K562 (cell line): ENCODE data around the gene DCAF8.

Experiments used
- BHLHE40 ChIP-seq: IDR thresholded peaks from 2 replicates; pipeline ENCODE4 v1.6.1; 2011; ENCODE audit warnings: low read length, improper control_type of control experiment
- FOXM1 ChIP-seq, 2 experiments: fragments of 450-650 bp in 1 of 2; sonication (generic) in 1 of 2; formaldehyde crosslinking in 1 of 2; IDR thresholded peaks; 2 replicates each; pipeline versions ENCODE4 v1.6.1 to v1.9.0; 2017 to 2022; ENCODE audit warnings: low read depth in 2 of 2, mild to moderate bottlenecking in 2 of 2, missing genetic modification reagents in 1 of 2, moderate library complexity in 1 of 2
- HDAC6 ChIP-seq: IDR thresholded peaks from 2 replicates; pipeline ENCODE4 v1.6.1; 2012; ENCODE audit warnings: low read depth, mild to moderate bottlenecking, control low read depth, inconsistent platforms, low read length, moderate library complexity
- HIVEP1 ChIP-seq: fragments of 250-450 bp; sonication (Bioruptor Pico); IDR thresholded peaks from 2 replicates; pipeline ENCODE4 v1.4.0; 2020; ENCODE audit warnings: mild to moderate bottlenecking
- HNRNPLL ChIP-seq: fragments of 200-400 bp; formaldehyde crosslinking; IDR thresholded peaks from 2 replicates; pipeline ENCODE4 v1.6.1; 2017; ENCODE audit warnings: low read length, low read depth, mild to moderate bottlenecking; ENCODE audit not compliant: poor library complexity, severe bottlenecking
- JUND ChIP-seq, 2 experiments: IDR thresholded peaks; 2 replicates in 1 of 2; 3 replicates in 1 of 2; pipeline ENCODE4 v1.6.1; 2011; ENCODE audit warnings: borderline replicate concordance in 2 of 2, low read depth in 2 of 2, low read length in 2 of 2, improper control_type of control experiment in 1 of 2, missing biosample characterization in 1 of 2, missing genetic modification characterization in 1 of 2, missing genetic modification reagents in 1 of 2
- TCF7L2 ChIP-seq: fragments of 150-350 bp; IDR thresholded peaks from 2 replicates; pipeline ENCODE4 v1.6.1; 2016; ENCODE audit warnings: low read depth, mild to moderate bottlenecking, low read length, moderate library complexity
- USF2 ChIP-seq: sonication (generic); formaldehyde crosslinking; IDR thresholded peaks from 2 replicates; pipeline ENCODE4 v1.5.0; 2020; ENCODE audit warnings: missing genetic modification reagents
- YY1 ChIP-seq, 3 experiments: IDR thresholded peaks; 2 replicates each; pipeline ENCODE4 v1.6.1; 2011; ENCODE audit warnings: low read length in 2 of 3, mild to moderate bottlenecking in 2 of 3, moderate library complexity in 2 of 3, borderline replicate concordance in 1 of 3, control low read depth in 1 of 3, low read depth in 1 of 3; ENCODE audit not compliant: insufficient read depth in 3 of 3, insufficient replicate concordance in 2 of 3, control insufficient read depth in 1 of 3, insufficient read length in 1 of 3; ENCODE audit errors: extremely low read depth in 1 of 3
- ZNF398 ChIP-seq: fragments of 250-450 bp; sonication (Bioruptor Pico); IDR thresholded peaks from 2 replicates; pipeline ENCODE4 v1.8.0; 2021; ENCODE audit warnings: moderate library complexity, mild to moderate bottlenecking, inconsistent platforms
- TF ChIP-seq, protein P1 (sequence below), 3 experiments: IDR thresholded peaks in 2 of 3; conservative IDR thresholded peaks in 1 of 3; 2 replicates each; pipeline ENCODE4 v1.5.1; 2011 to 2012; ENCODE audit warnings: low read length in 3 of 3, mild to moderate bottlenecking in 3 of 3, control low read depth in 2 of 3, improper control_type of control experiment in 1 of 3, inconsistent platforms in 1 of 3, low read depth in 1 of 3, mixed read lengths in 1 of 3, moderate library complexity in 1 of 3; ENCODE audit not compliant: insufficient read depth in 2 of 3

DNA sequence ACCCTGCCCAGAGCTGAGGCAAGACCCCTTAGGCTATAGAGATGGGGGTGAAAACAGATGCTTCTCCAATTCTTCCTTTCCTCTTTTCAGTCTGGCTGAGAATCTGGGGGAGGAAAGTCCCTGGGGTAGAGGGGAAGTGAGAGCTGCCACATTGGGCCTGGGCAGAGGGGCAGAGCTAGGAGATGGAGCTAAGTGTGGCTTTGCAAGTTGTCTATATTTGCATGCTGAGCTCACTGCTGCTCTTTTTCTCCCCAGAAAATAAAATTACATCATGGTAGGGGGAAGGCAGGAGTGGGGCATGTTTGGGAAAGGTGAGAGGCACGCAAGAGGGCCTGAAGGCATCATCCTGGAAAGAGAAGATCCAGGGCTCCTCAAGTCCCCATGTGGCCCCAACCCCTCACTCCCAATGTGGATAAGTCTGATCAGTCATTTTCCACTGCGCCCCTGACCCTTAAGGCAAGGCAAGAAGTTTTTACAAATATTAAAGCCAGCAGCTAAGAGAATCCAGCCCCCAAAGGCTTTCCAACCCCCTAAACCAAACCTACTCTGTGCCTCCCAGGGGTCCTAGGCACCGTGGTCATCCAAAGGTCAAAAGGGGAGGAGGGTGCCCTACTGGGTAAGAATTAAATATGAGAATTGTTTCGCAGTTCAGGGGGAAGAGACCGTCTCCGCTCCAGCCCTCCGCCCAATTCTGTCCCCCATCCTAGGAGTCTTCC, 57.7 kb downstream of the DCAF8 start:
- TF ChIP-seq HNRNPLL (no peak), ZNF398 (CRISPR knock-in tag) (no peak), USF2 (no peak), YY1 (IDR thresholded peaks at IDR 0.05; ENCODE audit: borderline replicate concordance in 1 of 3, control insufficient read depth in 1 of 3, extremely low read depth in 1 of 3, insufficient read depth in 3 of 3, insufficient read length in 1 of 3, insufficient replicate concordance in 2 of 3, low read depth in 1 of 3, low read length in 2 of 3) (no peak), BHLHE40 (no peak), FOXM1 (IDR thresholded peaks at IDR 0.05; ENCODE audit: low read depth) (no peak), FOXM1 (CRISPR knock-in tag; IDR thresholded peaks at IDR 0.05; ENCODE audit: low read depth) (no peak), TCF7L2 (no peak), HIVEP1 (CRISPR knock-in tag) (no peak), JUND (IDR thresholded peaks at IDR 0.05; ENCODE audit: borderline replicate concordance, low read depth, low read length) (no peak), JUND (tag; IDR thresholded peaks at IDR 0.05; ENCODE audit: borderline replicate concordance, low read depth, low read length) (no peak), HDAC6 (no peak)
- TF ChIP-seq, protein P1, sequence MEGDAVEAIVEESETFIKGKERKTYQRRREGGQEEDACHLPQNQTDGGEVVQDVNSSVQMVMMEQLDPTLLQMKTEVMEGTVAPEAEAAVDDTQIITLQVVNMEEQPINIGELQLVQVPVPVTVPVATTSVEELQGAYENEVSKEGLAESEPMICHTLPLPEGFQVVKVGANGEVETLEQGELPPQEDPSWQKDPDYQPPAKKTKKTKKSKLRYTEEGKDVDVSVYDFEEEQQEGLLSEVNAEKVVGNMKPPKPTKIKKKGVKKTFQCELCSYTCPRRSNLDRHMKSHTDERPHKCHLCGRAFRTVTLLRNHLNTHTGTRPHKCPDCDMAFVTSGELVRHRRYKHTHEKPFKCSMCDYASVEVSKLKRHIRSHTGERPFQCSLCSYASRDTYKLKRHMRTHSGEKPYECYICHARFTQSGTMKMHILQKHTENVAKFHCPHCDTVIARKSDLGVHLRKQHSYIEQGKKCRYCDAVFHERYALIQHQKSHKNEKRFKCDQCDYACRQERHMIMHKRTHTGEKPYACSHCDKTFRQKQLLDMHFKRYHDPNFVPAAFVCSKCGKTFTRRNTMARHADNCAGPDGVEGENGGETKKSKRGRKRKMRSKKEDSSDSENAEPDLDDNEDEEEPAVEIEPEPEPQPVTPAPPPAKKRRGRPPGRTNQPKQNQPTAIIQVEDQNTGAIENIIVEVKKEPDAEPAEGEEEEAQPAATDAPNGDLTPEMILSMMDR (IDR thresholded peaks at IDR 0.05 in 2 of 3, conservative IDR thresholded peaks at IDR 0.05 in 1 of 3; ENCODE audit: insufficient read depth in 2 of 3, low read depth in 1 of 3, low read length in 3 of 3), result no peak
